Measurements from ENCODE around the gene PLGRKT. TPM values are rescaled to one million over a fixed set of nuclear protein-coding genes. Genes with fewer than 3 reads are reported as not detected.

Gene PLGRKT
- total and polyA plus RNA-seq, 2 experiments from 2014 or later = 13.1 to 31.5 TPM

DNA sequence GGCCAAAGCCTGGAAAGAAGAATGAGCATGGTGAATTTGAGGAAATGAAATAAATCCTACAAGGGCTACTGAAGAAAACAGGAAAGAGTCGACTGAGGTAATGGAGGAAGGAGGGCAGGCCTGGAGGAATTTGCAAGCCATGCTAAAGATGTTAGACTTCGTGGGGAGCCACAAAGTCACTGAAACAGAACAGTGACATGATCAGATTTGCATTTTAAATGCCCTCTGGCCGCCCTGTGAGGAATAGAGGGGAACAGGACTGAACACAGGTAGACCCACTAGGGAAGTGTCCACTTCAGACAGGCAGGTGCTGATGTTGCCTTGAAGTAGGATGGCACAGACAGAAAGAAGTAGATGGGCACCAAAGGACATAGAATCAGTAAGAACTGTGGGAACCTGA, 55.2 kb downstream of the PLGRKT start (continued):
- TF ChIP-seq NANOG (IDR thresholded peaks at IDR 0.05; ENCODE audit: borderline replicate concordance) (no peak), CREB1 (CRISPR knock-in tag; IDR thresholded peaks at IDR 0.05; ENCODE audit: low read depth) (no peak), EZH2 (IDR thresholded peaks at IDR 0.05; ENCODE audit: low read depth, unreplicated experiment) (no peak), ZNF114 (CRISPR knock-in tag; IDR thresholded peaks at IDR 0.05) (no peak)
- TF ChIP-seq, protein P1, sequence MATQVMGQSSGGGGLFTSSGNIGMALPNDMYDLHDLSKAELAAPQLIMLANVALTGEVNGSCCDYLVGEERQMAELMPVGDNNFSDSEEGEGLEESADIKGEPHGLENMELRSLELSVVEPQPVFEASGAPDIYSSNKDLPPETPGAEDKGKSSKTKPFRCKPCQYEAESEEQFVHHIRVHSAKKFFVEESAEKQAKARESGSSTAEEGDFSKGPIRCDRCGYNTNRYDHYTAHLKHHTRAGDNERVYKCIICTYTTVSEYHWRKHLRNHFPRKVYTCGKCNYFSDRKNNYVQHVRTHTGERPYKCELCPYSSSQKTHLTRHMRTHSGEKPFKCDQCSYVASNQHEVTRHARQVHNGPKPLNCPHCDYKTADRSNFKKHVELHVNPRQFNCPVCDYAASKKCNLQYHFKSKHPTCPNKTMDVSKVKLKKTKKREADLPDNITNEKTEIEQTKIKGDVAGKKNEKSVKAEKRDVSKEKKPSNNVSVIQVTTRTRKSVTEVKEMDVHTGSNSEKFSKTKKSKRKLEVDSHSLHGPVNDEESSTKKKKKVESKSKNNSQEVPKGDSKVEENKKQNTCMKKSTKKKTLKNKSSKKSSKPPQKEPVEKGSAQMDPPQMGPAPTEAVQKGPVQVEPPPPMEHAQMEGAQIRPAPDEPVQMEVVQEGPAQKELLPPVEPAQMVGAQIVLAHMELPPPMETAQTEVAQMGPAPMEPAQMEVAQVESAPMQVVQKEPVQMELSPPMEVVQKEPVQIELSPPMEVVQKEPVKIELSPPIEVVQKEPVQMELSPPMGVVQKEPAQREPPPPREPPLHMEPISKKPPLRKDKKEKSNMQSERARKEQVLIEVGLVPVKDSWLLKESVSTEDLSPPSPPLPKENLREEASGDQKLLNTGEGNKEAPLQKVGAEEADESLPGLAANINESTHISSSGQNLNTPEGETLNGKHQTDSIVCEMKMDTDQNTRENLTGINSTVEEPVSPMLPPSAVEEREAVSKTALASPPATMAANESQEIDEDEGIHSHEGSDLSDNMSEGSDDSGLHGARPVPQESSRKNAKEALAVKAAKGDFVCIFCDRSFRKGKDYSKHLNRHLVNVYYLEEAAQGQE (IDR thresholded peaks at IDR 0.05; ENCODE audit: unreplicated experiment) = no peak

DNA sequence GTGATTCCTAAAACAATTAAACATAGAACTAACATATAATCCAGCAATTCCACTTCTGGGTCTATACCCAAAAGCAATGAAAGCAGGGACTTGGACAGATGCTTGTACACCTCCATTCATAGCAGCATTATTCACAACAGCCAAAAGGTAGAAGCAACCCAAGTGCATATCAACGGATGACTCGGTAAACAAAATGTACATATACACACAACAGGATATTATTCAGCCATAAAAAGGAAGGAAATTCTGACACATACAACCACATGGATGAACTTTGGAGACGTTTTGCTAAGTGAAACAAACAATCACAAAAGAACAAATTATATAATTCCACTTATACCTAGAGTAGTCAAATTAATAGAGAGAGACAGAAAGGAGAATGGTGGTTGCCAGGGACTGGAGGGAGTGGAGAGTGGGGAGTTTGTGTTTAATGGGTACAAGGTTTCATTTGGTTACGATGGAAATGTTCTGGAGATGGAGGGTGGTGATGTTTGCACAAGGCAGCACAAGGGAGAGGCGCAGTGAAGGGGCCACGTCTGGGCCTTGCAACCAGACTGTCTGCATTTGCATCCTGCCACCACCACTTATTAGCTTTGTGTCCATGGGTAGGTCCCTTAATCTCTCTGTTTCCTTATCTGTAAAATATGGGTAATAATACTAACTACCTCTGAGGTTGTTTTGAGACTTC, 61.8 kb downstream of the PLGRKT start:
- H3K27ac Mint-ChIP-seq = peak overlapping the region; percentile 15; the same call in 1 of the 2 replicates
- no peak for ATAC-seq
- no peak for DNase-seq (ENCODE audit: low spot score)
- TF ChIP-seq NANOG (IDR thresholded peaks at IDR 0.05; ENCODE audit: borderline replicate concordance) (no peak), ZNF331 (CRISPR knock-in tag; IDR thresholded peaks at IDR 0.05; ENCODE audit: low read depth) (no peak), STAT1 (IDR thresholded peaks at IDR 0.05; ENCODE audit: unreplicated experiment) (no peak), CREB1 (CRISPR knock-in tag; IDR thresholded peaks at IDR 0.05; ENCODE audit: low read depth) (no peak), EZH2 (IDR thresholded peaks at IDR 0.05; ENCODE audit: low read depth, unreplicated experiment) (no peak), JUNB (IDR thresholded peaks at IDR 0.05; ENCODE audit: unreplicated experiment) (no peak), EZH2phosphoT487 (IDR thresholded peaks at IDR 0.05; ENCODE audit: unreplicated experiment) (no peak)
- TF ChIP-seq, protein P2, sequence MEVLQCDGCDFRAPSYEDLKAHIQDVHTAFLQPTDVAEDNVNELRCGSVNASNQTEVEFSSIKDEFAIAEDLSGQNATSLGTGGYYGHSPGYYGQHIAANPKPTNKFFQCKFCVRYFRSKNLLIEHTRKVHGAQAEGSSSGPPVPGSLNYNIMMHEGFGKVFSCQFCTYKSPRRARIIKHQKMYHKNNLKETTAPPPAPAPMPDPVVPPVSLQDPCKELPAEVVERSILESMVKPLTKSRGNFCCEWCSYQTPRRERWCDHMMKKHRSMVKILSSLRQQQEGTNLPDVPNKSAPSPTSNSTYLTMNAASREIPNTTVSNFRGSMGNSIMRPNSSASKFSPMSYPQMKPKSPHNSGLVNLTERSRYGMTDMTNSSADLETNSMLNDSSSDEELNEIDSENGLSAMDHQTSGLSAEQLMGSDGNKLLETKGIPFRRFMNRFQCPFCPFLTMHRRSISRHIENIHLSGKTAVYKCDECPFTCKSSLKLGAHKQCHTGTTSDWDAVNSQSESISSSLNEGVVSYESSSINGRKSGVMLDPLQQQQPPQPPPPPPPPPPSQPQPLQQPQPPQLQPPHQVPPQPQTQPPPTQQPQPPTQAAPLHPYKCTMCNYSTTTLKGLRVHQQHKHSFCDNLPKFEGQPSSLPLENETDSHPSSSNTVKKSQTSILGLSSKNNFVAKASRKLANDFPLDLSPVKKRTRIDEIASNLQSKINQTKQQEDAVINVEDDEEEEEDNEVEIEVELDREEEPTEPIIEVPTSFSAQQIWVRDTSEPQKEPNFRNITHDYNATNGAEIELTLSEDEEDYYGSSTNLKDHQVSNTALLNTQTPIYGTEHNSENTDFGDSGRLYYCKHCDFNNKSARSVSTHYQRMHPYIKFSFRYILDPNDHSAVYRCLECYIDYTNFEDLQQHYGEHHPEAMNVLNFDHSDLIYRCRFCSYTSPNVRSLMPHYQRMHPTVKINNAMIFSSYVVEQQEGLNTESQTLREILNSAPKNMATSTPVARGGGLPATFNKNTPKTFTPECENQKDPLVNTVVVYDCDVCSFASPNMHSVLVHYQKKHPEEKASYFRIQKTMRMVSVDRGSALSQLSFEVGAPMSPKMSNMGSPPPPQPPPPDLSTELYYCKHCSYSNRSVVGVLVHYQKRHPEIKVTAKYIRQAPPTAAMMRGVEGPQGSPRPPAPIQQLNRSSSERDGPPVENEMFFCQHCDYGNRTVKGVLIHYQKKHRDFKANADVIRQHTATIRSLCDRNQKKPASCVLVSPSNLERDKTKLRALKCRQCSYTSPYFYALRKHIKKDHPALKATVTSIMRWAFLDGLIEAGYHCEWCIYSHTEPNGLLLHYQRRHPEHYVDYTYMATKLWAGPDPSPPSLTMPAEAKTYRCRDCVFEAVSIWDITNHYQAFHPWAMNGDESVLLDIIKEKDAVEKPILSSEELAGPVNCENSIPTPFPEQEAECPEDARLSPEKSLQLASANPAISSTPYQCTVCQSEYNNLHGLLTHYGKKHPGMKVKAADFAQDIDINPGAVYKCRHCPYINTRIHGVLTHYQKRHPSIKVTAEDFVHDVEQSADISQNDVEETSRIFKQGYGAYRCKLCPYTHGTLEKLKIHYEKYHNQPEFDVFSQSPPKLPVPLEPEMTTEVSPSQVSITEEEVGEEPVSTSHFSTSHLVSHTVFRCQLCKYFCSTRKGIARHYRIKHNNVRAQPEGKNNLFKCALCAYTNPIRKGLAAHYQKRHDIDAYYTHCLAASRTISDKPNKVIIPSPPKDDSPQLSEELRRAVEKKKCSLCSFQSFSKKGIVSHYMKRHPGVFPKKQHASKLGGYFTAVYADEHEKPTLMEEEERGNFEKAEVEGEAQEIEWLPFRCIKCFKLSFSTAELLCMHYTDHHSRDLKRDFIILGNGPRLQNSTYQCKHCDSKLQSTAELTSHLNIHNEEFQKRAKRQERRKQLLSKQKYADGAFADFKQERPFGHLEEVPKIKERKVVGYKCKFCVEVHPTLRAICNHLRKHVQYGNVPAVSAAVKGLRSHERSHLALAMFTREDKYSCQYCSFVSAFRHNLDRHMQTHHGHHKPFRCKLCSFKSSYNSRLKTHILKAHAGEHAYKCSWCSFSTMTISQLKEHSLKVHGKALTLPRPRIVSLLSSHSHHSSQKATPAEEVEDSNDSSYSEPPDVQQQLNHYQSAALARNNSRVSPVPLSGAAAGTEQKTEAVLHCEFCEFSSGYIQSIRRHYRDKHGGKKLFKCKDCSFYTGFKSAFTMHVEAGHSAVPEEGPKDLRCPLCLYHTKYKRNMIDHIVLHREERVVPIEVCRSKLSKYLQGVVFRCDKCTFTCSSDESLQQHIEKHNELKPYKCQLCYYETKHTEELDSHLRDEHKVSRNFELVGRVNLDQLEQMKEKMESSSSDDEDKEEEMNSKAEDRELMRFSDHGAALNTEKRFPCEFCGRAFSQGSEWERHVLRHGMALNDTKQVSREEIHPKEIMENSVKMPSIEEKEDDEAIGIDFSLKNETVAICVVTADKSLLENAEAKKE (CRISPR knock-in tag; IDR thresholded peaks at IDR 0.05) = no peak
- TF ChIP-seq, protein P3, sequence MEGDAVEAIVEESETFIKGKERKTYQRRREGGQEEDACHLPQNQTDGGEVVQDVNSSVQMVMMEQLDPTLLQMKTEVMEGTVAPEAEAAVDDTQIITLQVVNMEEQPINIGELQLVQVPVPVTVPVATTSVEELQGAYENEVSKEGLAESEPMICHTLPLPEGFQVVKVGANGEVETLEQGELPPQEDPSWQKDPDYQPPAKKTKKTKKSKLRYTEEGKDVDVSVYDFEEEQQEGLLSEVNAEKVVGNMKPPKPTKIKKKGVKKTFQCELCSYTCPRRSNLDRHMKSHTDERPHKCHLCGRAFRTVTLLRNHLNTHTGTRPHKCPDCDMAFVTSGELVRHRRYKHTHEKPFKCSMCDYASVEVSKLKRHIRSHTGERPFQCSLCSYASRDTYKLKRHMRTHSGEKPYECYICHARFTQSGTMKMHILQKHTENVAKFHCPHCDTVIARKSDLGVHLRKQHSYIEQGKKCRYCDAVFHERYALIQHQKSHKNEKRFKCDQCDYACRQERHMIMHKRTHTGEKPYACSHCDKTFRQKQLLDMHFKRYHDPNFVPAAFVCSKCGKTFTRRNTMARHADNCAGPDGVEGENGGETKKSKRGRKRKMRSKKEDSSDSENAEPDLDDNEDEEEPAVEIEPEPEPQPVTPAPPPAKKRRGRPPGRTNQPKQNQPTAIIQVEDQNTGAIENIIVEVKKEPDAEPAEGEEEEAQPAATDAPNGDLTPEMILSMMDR (conservative IDR thresholded peaks at IDR 0.05; ENCODE audit: low read depth in 2 of 2) = no peak

More for the DNA sequence above, 61.8 kb downstream of the PLGRKT start:
- Histone ChIP-seq H2AFZ (no peak overlapping the region), H4K20me1 (replicated peaks; ENCODE audit: insufficient read depth) (no peaks in the 10 kb centered on the region), H3K79me2 (replicated peaks; ENCODE audit: insufficient read depth) (no peaks in the 10 kb centered on the region), H3K27me3 (ENCODE audit: insufficient read depth) (no peaks in the 10 kb centered on the region), H3K36me3 (ENCODE audit: insufficient read depth) (no peaks in the 10 kb centered on the region), H3K27ac (ENCODE audit: low read depth) (no peak overlapping the region), H3K4me2 (no peak overlapping the region), H3K9me2 (ENCODE audit: insufficient read depth) (0 out of 2 replicates have a peak, but pooled peaks cover 3% of the 10 kb centered on the region), H3F3A (replicated peaks; ENCODE audit: low read depth) (no peaks in the 10 kb centered on the region), H3K4me3 (no peak overlapping the region), H3K4me1 (ENCODE audit: insufficient read depth) (peaks cover 7% of the 10 kb centered on the region)
- peaks cover 3% of the 10 kb centered on the region for H3K27me3 Mint-ChIP-seq (ENCODE audit: insufficient read depth, low read depth, poor library complexity)
- no peak overlapping the region for H3K4me3 Mint-ChIP-seq
- peaks cover 13% of the 10 kb centered on the region for H3K4me1 Mint-ChIP-seq
- no peaks in the 10 kb centered on the region for H3K9me3 Mint-ChIP-seq
- H3K36me3 Mint-ChIP-seq (ENCODE audit: low read depth) = no peaks in the 10 kb centered on the region
